ENCODE results near the gene RAP1GAP2.

RAP1GAP2 gene

DNA sequence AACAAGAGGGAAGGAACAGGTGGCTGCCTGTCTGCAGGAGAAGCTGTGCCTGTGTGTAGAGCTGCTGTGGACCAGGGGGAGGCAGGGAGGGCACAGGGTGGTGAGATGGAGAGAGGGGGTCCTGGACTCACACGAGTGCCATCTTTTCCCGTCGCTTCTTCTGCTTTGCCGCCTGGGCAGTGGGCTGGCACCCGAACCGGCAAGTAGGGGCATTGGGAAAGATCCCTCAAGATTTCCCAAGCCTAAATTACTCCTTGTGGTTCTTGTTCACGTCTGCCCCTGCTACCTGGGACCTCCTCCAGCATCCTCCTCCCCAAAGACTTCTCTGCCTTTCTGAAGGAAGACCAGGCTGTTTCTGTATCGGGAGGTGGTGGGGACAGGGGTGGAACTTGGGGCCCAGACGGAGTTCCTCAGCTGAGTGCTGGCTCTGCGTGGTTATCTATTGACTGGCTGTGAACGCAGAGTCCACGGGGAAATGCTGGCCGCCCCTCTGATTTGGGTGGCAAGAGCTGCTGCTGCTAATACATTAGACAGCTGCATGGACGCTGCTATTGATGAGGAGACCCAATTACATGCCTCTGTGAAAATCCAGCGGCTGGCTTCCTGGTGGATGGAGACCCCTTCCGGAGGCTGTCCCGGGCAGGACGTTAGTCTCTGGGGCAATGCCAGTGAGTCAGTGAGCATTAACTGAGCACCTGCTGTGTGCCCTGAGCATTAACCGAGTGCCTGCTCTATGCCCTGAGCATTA is 152.7 kb downstream of the RAP1GAP2 start:
- DNase-seq (ENCODE audit: low read depth): no peak
- no peak overlapping the region for H3K4me3 ChIP-seq (ENCODE audit: low read depth, low read length)
- TF ChIP-seq, protein P1, sequence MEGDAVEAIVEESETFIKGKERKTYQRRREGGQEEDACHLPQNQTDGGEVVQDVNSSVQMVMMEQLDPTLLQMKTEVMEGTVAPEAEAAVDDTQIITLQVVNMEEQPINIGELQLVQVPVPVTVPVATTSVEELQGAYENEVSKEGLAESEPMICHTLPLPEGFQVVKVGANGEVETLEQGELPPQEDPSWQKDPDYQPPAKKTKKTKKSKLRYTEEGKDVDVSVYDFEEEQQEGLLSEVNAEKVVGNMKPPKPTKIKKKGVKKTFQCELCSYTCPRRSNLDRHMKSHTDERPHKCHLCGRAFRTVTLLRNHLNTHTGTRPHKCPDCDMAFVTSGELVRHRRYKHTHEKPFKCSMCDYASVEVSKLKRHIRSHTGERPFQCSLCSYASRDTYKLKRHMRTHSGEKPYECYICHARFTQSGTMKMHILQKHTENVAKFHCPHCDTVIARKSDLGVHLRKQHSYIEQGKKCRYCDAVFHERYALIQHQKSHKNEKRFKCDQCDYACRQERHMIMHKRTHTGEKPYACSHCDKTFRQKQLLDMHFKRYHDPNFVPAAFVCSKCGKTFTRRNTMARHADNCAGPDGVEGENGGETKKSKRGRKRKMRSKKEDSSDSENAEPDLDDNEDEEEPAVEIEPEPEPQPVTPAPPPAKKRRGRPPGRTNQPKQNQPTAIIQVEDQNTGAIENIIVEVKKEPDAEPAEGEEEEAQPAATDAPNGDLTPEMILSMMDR (conservative IDR thresholded peaks at IDR 0.05; ENCODE audit: low read depth, low read length): no peak

DNA sequence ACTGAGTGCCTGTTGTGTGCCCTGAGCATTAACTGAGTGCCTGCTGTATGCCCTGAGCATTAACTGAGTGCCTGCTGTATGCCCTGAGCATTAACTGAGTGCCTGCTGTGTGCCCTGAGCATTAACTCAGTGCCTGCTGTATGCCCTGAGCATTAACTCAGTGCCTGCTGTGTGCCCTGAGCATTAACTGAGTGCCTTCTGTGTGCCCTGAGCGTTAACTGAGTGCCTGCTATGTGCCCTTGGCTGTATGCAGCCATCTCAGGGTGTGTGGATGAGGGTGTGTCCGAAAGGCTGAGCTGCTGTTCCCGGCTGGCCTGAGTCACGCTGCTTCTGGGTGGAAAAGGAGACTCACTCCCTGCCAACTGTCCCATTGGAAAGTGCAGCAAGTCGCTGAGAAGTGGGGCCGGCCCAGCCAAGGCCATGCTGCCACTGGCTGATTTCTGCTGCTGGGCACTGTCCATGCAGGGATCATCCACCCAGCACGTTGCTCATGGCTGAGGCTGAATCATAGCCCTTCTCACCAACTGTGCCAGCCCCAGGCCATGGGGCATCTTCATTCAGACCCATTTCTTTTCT is 153.3 kb downstream of the RAP1GAP2 start:
- no peak overlapping the region for H3K4me3 ChIP-seq (ENCODE audit: low read depth, low read length)
- no peak for DNase-seq (ENCODE audit: low read depth)
- TF ChIP-seq, protein P1 (conservative IDR thresholded peaks at IDR 0.05; ENCODE audit: low read depth, low read length): no peak

DNA sequence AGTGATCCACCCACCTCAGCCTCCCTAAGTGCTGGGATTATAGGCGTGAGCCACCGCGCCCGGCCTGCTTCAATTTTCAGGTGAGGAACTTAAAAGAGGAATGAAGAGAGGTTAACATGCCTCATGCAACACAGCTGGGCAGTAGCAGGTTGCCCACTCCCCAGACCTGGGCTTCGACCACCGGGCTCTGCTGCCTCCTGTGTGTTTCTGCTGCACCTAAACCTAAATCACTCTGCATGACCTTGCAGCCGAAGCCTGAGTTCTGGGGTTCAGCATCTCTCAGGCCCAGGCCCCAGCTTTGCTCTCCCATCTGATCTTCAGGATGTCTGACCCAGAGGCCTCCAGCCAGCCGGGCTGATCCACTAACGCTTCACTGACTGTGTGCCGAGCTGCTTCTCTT is 154.6 kb downstream of the RAP1GAP2 start:
- no peak overlapping the region for H3K4me3 ChIP-seq (ENCODE audit: low read depth, low read length)
- TF ChIP-seq, protein P1 (conservative IDR thresholded peaks at IDR 0.05; ENCODE audit: low read depth, low read length): no peak
- no peak for DNase-seq (ENCODE audit: low read depth)

GRCh38 chr17:2952174-2952845 is 156.1 kb downstream of the RAP1GAP2 start:
- no peak for DNase-seq (ENCODE audit: low read depth)
- TF ChIP-seq, protein P1 (conservative IDR thresholded peaks at IDR 0.05; ENCODE audit: low read depth, low read length): no peak
- H3K4me3 ChIP-seq (ENCODE audit: low read depth, low read length): no peak overlapping the region

- no peak overlapping the region for H3K4me3 ChIP-seq (ENCODE audit: low read depth, low read length)
- peak; percentile 95 for DNase-seq (ENCODE audit: low read depth)
- TF ChIP-seq, protein P1 (conservative IDR thresholded peaks at IDR 0.05; ENCODE audit: low read depth, low read length): no peak
Measured at GRCh38 chr17:2954898-2955445, 158.7 kb downstream of the RAP1GAP2 start.

- TF ChIP-seq, protein P1 (conservative IDR thresholded peaks at IDR 0.05; ENCODE audit: low read depth, low read length): no peak
- no peak overlapping the region for H3K4me3 ChIP-seq (ENCODE audit: low read depth, low read length)
- DNase-seq (ENCODE audit: low read depth): no peak
Measured at GRCh38 chr17:2955931-2956582, 159.8 kb downstream of the RAP1GAP2 start.

Measured in choroid plexus epithelial cell (primary cell).